Prostate gland (tissue), 2 donors: Measurements from ENCODE around the gene IMMP2L.

Source experiments
- CTCF ChIP-seq, 4 experiments: fragments of 200-600 bp in 2 of 4; fragments of 450-650 bp in 2 of 4; sonication (generic) in 2 of 4; IDR thresholded peaks; 1 replicate in 3 of 4; 2 replicates in 1 of 4; pipeline ENCODE4 v1.5.1; 2016 to 2019; ENCODE audit warnings: antibody characterized with exemption in 4 of 4, mild to moderate bottlenecking in 2 of 4, moderate library complexity in 2 of 4
- POLR2AphosphoS5 ChIP-seq: sonication (generic); formaldehyde crosslinking; IDR thresholded peaks from one replicate; pipeline ENCODE4 v1.6.1; 2017; ENCODE audit warnings: antibody characterized with exemption

- TF ChIP-seq CTCF (IDR thresholded peaks at IDR 0.05) (no peak), POLR2AphosphoS5 (no peak)
Observed at GRCh38 chr7:110857106-110857505, 705.2 kb downstream of the IMMP2L start.
